Endothelial cell of umbilical vein (primary cell): Measurements from ENCODE around the gene ZNF143. TPM values are rescaled to one million over a fixed set of nuclear protein-coding genes. Genes with fewer than 3 reads are reported as not detected.

ENCODE experiments used
- BruUV-seq: library from RNA; stranded (reverse); fragments of 400-500 nt; replicated peaks from 2 replicates; lab custom pipeline; 2021; lab: Mats Ljungman, UMichigan
- CTCF ChIA-PET: fragments of 300-600, 350-600 bp; sonication (Branson Sonifier 250); formaldehyde crosslinking; loops from one replicate; lab custom pipeline; 2021; ENCODE audit warnings: antibody characterized with exemption, inconsistent platforms; lab: Charles Lee
- POLR2A ChIA-PET: fragments of 300-600, 350-600 bp; sonication (Branson Sonifier 250); formaldehyde crosslinking; loops from one replicate; lab custom pipeline; 2021; ENCODE audit warnings: antibody characterized with exemption, inconsistent platforms; lab: Charles Lee
- DNase-seq: peaks from one replicate; pipeline ENCODE4 v3.0.0-alpha.2; 2011; ENCODE audit warnings: low read depth, low spot score
- FAIRE-seq: peaks from 2 replicates; lab custom pipeline; 2011; peaks lifted over from hg19 to GRCh38; lab: Jason Lieb, UNC
- H2AFZ ChIP-seq: 2 replicates; pipeline ENCODE4 v1.6.0; 2012; ENCODE audit warnings: low read depth, low read length, control low read depth, inconsistent platforms
- H3K27ac ChIP-seq: 2 replicates; pipeline ENCODE4 v1.5.1; 2011; ENCODE audit warnings: low read depth, mild to moderate bottlenecking, control low read depth, low read length, moderate library complexity; ENCODE audit not compliant: insufficient read depth
- H3K27me3 ChIP-seq, 2 experiments: 2 replicates each; pipeline versions ENCODE4 v1.6.0 to v1.6.1; 2011; ENCODE audit warnings: low read length in 2 of 2, mixed read lengths in 1 of 2; ENCODE audit not compliant: control insufficient read depth in 2 of 2, insufficient read depth in 2 of 2
- H3K36me3 ChIP-seq, 2 experiments: 2 replicates in 1 of 2; 3 replicates in 1 of 2; pipeline ENCODE4 v1.5.1; 2011; ENCODE audit warnings: low read length in 2 of 2, mild to moderate bottlenecking in 1 of 2, moderate library complexity in 1 of 2; ENCODE audit not compliant: control insufficient read depth in 2 of 2, insufficient read depth in 2 of 2; ENCODE audit errors: extremely low read depth in 1 of 2
- H3K4me1 ChIP-seq: 3 replicates; pipeline ENCODE4 v1.5.1; 2011; ENCODE audit warnings: mild to moderate bottlenecking, low read length; ENCODE audit not compliant: control insufficient read depth, insufficient read depth; ENCODE audit errors: extremely low read depth
- H3K4me2 ChIP-seq: 2 replicates; pipeline ENCODE4 v1.6.1; 2011; ENCODE audit warnings: low read length, control low read depth, mixed read lengths; ENCODE audit not compliant: insufficient read depth
- H3K4me3 ChIP-seq, 3 experiments: fragments of 200-600 bp in 1 of 3; sonication (generic), shearing (Covaris generic) in 1 of 3; replicated peaks in 1 of 3; 2 replicates each; pipeline ENCODE4 v1.5.1; 2011 to 2016; ENCODE audit warnings: control low read depth in 3 of 3, low read length in 3 of 3, mild to moderate bottlenecking in 2 of 3, inconsistent platforms in 1 of 3, low read depth in 1 of 3, moderate library complexity in 1 of 3; ENCODE audit not compliant: insufficient read depth in 1 of 3
- H3K79me2 ChIP-seq: 2 replicates; pipeline ENCODE4 v1.6.0; 2012; ENCODE audit warnings: low read length, inconsistent platforms; ENCODE audit not compliant: control insufficient read depth, insufficient read depth
- H3K9ac ChIP-seq: replicated peaks from 2 replicates; pipeline ENCODE3; 2011; ENCODE audit warnings: low read length, control low read depth; ENCODE audit not compliant: insufficient read depth; ENCODE audit errors: extremely low read depth
- H3K9me1 ChIP-seq: replicated peaks from 3 replicates; pipeline ENCODE4 v1.6.0; 2011; ENCODE audit warnings: mild to moderate bottlenecking, low read length; ENCODE audit not compliant: control insufficient read depth, insufficient read depth; ENCODE audit errors: extremely low read depth
- H3K9me3 ChIP-seq: replicated peaks from 2 replicates; pipeline ENCODE4 v1.5.1; 2012; ENCODE audit warnings: low read length, inconsistent platforms; ENCODE audit not compliant: control insufficient read depth, insufficient read depth
- H4K20me1 ChIP-seq: replicated peaks from 2 replicates; pipeline ENCODE3; 2011; ENCODE audit warnings: mild to moderate bottlenecking, low read length; ENCODE audit not compliant: control insufficient read depth, insufficient read depth; ENCODE audit errors: extremely low read depth
- FOS ChIP-seq: IDR thresholded peaks from 2 replicates; pipeline ENCODE4 v1.6.1; 2011; ENCODE audit warnings: mild to moderate bottlenecking, low read length, moderate library complexity, borderline replicate concordance; ENCODE audit not compliant: insufficient read depth
- POLR2A ChIP-seq: IDR thresholded peaks from 2 replicates; pipeline ENCODE4 v1.6.1; 2012; ENCODE audit warnings: low read depth, mild to moderate bottlenecking, control low read depth, low read length
- POLR2AphosphoS5 ChIP-seq: IDR thresholded peaks from 2 replicates; pipeline ENCODE4 v1.6.1; 2012; ENCODE audit warnings: low read depth, mild to moderate bottlenecking, control low read depth, low read length, moderate library complexity; ENCODE audit not compliant: insufficient read depth
- dilution Hi-C: fragments of 300-500 bp; cut with MboI; formaldehyde crosslinking; loops from one replicate; pipeline ENCODE4 v1.15.0; 2019; ENCODE audit warnings: low sequenced_read_pairs; ENCODE audit not compliant: extremely low pct_ligation_motif_present
- intact Hi-C: fragments of 100-400 bp; cut with micrococcal nuclease; formaldehyde crosslinking; loops from one replicate; pipeline ENCODE4 v1.10.0; 2022
- polyA plus RNA-seq, 4 experiments: library from polyadenylated mRNA; depleted of rRNA in 3 of 4; stranded (reverse) in 3 of 4; unstranded in 1 of 4; fragments of >200 nt; gene quantifications; 2 replicates each; pipeline versions ENCODE4 v1.2.1 to v1.2.3, GENCODE V29; 2011 to 2012; ENCODE audit warnings: missing spikeins in 1 of 4
- total RNA-seq: library from RNA; stranded (reverse); gene quantifications from 2 replicates; pipeline ENCODE4 v1.2.3, GENCODE V29; 2021
- TF ChIP-seq, protein P1 (sequence below): IDR thresholded peaks from 2 replicates; pipeline ENCODE4 v1.6.1; 2011; ENCODE audit not compliant: insufficient read depth, insufficient read length

ZNF143 gene
- total and polyA plus RNA-seq, 2 donors (not counting 3 experiments of a cell fraction or from before 2014, with no cell fraction given), result 19.0 to 29.8 TPM

- H3K79me2 ChIP-seq, result peaks cover 52% of the 10 kb centered on the region
- peak overlapping the region; percentile 100 for H3K4me2 ChIP-seq
- H3K4me1 ChIP-seq, result peaks cover 27% of the 10 kb centered on the region
- peak overlapping the region; percentile 83 for H3K27ac ChIP-seq
- POLR2A ChIA-PET, result interaction anchor here (0.6 to 1.8 kb wide), 3 partner anchors 15 to 730 kb away, joined by 3 to 6 read pairs (median 4); partner anchors contain the start of gene ADM
- FAIRE-seq, result no peak
- no peaks in the 10 kb centered on the region for H4K20me1 ChIP-seq
- intact Hi-C loops (loop anchor here (1.0 to 10.0 kb wide), 7 partner anchors 39 to 733 kb away; no protein-coding TSS in a partner anchor), dilution Hi-C loops (no loop called here)
- no peaks in the 10 kb centered on the region for H3K27me3 ChIP-seq
- TF ChIP-seq POLR2AphosphoS5, result peak; percentile 9
- TF ChIP-seq, protein P1, sequence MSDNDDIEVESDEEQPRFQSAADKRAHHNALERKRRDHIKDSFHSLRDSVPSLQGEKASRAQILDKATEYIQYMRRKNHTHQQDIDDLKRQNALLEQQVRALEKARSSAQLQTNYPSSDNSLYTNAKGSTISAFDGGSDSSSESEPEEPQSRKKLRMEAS, result no peak
- no peak for DNase-seq
- no peaks in the 10 kb centered on the region for H3K9me1 ChIP-seq
- no peaks in the 10 kb centered on the region for H3K9me3 ChIP-seq
- peaks cover 0 to 21% of the 10 kb centered on the region in 2 experiments for H3K36me3 ChIP-seq
- peak overlapping the region; percentile 22 to 97 (median 60) for H3K4me3 ChIP-seq
- BruUV-seq, result no TSS peak
- H2AFZ ChIP-seq, result peak overlapping the region; percentile 39
- CTCF ChIA-PET, result interaction anchor here (0.8 to 6.0 kb wide), 8 partner anchors 11 to 185 kb away, joined by 3 to 62 read pairs (median 8); no protein-coding TSS in a partner anchor
- peak overlapping the region; percentile 97 for H3K9ac ChIP-seq
Observed at GRCh38 chr11:9573775-9574621, 113.2 kb downstream of the ZNF143 start.

GRCh38 chr11:9574622-9575259 is 113.9 kb downstream of the ZNF143 start:
- intact Hi-C loops, result loop anchor here (2.0 to 10.0 kb wide), 2 partner anchors 174 to 280 kb away; no protein-coding TSS in a partner anchor
- Histone ChIP-seq H3K9me1 (no peaks in the 10 kb centered on the region), H3K9me3 (no peaks in the 10 kb centered on the region), H2AFZ (peak overlapping the region; percentile 39), H3K4me3 (peak overlapping the region; percentile 22 to 97 (median 60)), H3K9ac (peak overlapping the region; percentile 97), H3K27me3 (no peaks in the 10 kb centered on the region), H3K4me1 (peaks cover 22% of the 10 kb centered on the region), H3K79me2 (peaks cover 59% of the 10 kb centered on the region), H3K27ac (peak overlapping the region; percentile 83), H3K4me2 (peak overlapping the region; percentile 100), H4K20me1 (peaks cover 2% of the 10 kb centered on the region), H3K36me3 (peaks cover 0 to 29% of the 10 kb centered on the region in 2 experiments)
- ChIA-PET CTCF (interaction anchor here (1.0 to 6.0 kb wide), 10 partner anchors 12 to 184 kb away, joined by 3 to 62 read pairs (median 8); no protein-coding TSS in a partner anchor), POLR2A (interaction anchor here (1.3 to 1.8 kb wide), 2 partner anchors 16 to 730 kb away, joined by 4 to 6 read pairs; partner anchors contain the start of gene ADM)
- DNase-seq (peak; percentile 51), FAIRE-seq (peak; percentile 57)
- dilution Hi-C loops, result no loop called here
- TF ChIP-seq POLR2AphosphoS5, result peak; percentile 17
- TF ChIP-seq POLR2A, result peak; percentile 63
- TF ChIP-seq FOS, result no peak
- TSS peak; percentile 65 for BruUV-seq
